Fibroblast of the aortic adventitia (primary cell): ENCODE measurements around the gene BST2. TPM values are rescaled to one million over a fixed set of nuclear protein-coding genes. Genes with fewer than 3 reads are reported as not detected.

Experiments used
- DNase-seq: peaks from one replicate; pipeline ENCODE4 v3.0.0-alpha.2; 2010; ENCODE audit warnings: low read depth
- H3K4me3 ChIP-seq: 2 replicates; pipeline ENCODE4 v1.5.1; 2011; ENCODE audit warnings: low read depth, mild to moderate bottlenecking, control low read depth, low read length, moderate library complexity
- CTCF ChIP-seq: IDR thresholded peaks from 2 replicates; pipeline ENCODE4 v1.5.1; 2011; ENCODE audit warnings: mild to moderate bottlenecking, low read length, control low read depth, inconsistent platforms; ENCODE audit not compliant: insufficient read depth
- total RNA-seq: library from RNA; depleted of rRNA; stranded (reverse); fragments of >200 nt; gene quantifications from 2 replicates; pipeline ENCODE4 v1.2.3, GENCODE V29; 2012; ENCODE audit warnings: low replicate concordance

Gene BST2, protein sequence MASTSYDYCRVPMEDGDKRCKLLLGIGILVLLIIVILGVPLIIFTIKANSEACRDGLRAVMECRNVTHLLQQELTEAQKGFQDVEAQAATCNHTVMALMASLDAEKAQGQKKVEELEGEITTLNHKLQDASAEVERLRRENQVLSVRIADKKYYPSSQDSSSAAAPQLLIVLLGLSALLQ
- 9.8 and 48.1 TPM in 2 replicates for total RNA-seq

DNA sequence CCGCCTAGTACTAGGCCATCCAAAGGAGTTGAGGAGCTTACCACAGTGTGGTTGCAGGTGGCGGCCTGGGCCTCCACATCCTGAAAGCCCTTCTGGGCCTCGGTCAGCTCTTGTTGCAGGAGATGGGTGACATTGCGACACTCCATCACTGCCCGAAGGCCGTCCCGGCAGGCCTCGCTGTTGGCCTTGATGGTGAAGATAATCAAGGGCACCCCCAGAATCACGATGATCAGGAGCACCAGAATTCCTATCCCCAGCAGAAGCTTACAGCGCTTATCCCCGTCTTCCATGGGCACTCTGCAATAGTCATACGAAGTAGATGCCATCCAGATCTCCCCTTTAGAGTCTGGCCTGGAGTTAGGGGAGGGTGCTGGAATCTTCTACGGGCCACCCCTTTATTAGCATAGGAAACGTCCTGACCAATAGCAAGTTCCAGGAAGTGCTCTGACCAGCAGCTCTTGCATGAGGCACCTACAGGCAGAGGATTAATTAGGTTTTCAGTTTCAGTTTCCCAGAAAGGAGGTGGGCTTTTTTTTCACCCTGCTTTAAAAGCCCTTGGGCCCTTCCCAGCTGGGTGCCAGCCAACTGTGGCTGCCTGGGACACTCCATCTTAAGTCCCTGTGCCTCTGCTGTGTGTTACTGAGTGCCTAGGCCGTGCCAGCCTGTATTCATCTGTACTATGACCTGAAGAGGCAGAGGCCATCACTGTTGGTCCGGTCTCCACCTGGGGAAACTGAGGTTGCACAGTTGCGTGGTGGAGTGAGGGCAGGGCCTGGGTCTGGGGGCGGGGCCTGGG, at the start of gene BST2:
Gene BST2 (minus strand): TSS at position 381 of the 796 bp plus-strand sequence. CDS start 55 bp downstream, at position 326.
- peak within 1 kb of the TSS; percentile 31 for H3K4me3 ChIP-seq
- DNase-seq: peak; percentile 62
- TF ChIP-seq CTCF: no peak

DNA sequence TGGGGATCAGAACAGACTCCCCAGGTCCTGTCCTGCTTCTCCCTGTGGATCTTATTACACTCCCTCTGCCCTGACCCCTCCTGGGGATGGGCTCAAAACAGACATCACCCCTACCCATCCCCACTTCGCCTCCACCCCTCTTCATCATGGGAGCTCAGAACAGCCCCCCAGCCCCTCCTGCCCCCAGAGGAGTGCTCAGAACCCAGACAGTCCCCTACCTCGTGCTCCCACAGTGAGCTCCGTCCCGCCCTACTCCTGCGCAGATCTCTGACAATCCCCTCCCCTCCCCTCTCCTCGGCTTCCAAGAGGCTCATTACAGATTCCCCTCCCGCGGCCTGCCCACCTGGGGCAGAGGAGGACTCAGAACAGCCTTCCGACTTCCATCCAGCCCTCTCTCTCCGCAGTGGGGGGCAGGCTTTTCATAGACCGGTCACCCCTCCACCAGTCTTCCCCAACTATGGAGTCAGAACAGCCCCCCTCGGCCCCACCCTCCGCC, 49.2 kb upstream of the BST2 start:
- no peak for DNase-seq
- no peak for TF ChIP-seq CTCF
- H3K4me3 ChIP-seq: no peak overlapping the region

DNA sequence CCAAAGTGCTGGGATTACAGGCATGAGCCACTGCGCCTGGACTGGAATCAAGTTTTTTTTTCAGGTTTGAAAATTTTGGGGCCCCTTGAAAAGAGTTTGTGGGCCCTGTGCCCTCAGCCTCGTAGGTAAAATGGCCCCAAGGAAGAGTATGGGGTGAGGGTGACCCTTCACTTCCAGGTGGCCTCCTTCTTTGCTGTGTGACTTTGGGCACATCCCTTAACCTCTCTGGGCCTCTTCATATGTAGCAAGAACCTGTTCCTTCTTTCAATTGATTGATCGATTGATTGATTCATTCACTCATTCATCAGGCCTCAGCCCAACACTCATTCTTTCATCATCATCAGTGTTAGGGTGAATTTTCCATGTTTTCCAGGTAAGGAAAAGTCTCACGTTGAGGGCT, 46.4 kb upstream of the BST2 start:
- no peak for DNase-seq
- H3K4me3 ChIP-seq: no peak overlapping the region
- no peak for TF ChIP-seq CTCF

DNA sequence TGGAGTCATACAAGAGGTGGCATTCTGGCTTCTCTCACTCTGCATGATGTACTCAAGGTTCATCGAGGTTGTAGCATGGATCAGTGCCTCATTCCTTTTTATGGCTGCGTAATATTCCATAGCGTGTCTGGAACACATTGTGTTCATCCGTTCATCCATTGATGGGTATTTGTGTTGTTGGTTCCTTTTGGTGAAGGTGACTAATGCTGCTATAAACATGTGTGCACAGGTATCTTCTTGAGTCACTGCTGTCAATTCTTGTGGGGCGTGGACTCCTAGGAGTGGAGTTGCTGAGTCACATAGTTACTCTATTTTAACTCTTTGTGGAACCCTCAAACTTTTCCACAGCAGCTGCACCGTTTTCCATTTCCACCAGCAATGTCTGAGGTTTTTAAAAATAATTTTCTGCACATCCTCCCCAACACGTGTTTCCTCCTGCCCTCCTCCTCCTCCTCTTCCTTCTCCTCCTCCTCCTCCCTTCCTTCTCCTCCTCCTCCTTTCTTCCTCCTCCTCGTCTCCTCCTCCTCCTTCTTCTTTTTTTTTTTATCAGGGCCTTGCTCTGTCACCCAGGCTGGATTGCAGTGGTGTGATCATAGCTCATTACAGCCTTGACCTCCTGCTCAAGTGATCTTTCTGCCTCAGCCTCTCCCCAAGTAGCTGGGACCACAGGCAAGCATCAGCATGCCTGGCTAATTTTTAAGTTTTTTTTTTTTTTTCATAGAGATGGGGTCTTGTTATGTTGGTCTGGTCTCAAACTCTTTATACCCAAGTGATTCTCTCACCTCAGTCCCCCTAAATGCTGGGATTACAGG, 45.0 kb upstream of the BST2 start:
- no peak for DNase-seq
- no peak overlapping the region for H3K4me3 ChIP-seq
- no peak for TF ChIP-seq CTCF

DNA sequence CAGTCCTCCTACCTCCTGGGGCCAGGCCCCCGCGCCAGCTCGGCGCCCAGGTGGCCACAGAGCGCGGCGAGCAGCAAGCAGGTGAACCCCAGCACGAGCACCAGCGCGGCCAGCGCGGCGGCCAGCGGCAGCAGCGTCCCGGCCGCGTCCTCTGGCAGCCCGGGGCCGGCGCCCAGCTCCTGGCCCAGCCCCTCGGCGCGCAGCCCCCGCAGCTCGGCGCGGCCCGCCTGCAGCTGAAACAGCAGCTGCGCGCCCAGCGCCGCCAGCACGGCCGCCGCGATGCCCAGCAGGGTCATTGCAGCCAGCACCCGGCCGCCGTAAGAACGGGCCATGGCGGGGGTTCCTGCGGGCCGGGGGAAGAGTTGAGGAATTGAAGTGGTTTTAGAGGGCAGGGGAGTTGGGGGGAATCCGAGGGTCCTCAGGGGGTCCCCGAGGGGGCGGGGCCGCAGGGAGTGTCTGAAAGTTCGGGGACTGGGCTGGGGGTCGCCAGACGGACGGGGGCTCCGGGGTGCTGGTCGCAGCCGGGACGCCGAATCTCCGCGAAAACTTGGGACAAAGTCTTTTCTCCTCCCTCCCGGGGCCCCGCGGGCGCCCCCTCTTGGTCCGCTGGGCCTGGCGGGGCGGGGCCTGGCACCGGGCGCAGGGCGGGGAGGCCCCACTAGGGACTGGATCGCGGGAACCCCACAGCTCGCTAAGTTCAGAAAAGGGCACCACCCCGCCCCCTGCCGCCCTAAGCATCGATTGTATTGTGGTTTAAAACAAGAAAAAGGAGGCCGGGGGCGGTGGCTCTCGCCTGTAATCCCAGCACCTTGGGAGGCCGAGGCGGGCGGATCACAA, 42.9 kb upstream of the BST2 start, which contains the start of gene TMEM221:
Gene TMEM221 (minus strand): TSS at position 538 of the 837 bp plus-strand sequence. CDS start 206 bp downstream, at position 332.
- TF ChIP-seq CTCF: peak; percentile 50
- H3K4me3 ChIP-seq: peak within 1 kb of the TSS; percentile 50
- DNase-seq: no peak

GRCh38 chr19:17447704-17448130, 42.3 kb upstream of the BST2 start:
- peak overlapping the region; percentile 18 for H3K4me3 ChIP-seq
- no peak for DNase-seq
- no peak for TF ChIP-seq CTCF
